Measurements from ENCODE around the gene HSD17B8.

Gene HSD17B8

GRCh38 chr6:33177552-33178446 is 26.7 kb upstream of the HSD17B8 start:
- no peak for TF ChIP-seq CTCF (IDR thresholded peaks at IDR 0.05)
- intact Hi-C loops (cut with DNase I; ENCODE audit: low total_unique reads), result no loop called here
- no peaks in the 10 kb centered on the region for H3K9me3 ChIP-seq
- no peak overlapping the region for H3K4me3 ChIP-seq
- H3K4me1 ChIP-seq, result no peaks in the 10 kb centered on the region
- no peaks in the 10 kb centered on the region for H3K36me3 ChIP-seq
- no peak overlapping the region for H3K27ac ChIP-seq
- H3K27me3 ChIP-seq, result no peaks in the 10 kb centered on the region
- DNase-seq, result no peak

GRCh38 chr6:33178755-33179475 is 25.5 kb upstream of the HSD17B8 start:
- TF ChIP-seq CTCF (IDR thresholded peaks at IDR 0.05), result no peak
- intact Hi-C loops (cut with DNase I; ENCODE audit: low total_unique reads), result no loop called here
- Histone ChIP-seq H3K36me3 (no peaks in the 10 kb centered on the region), H3K4me1 (no peaks in the 10 kb centered on the region), H3K27me3 (no peaks in the 10 kb centered on the region), H3K9me3 (no peaks in the 10 kb centered on the region), H3K27ac (no peak overlapping the region), H3K4me3 (no peak overlapping the region)
- no peak for DNase-seq

GRCh38 chr6:33181141-33181540 is 23.3 kb upstream of the HSD17B8 start:
- H3K36me3 ChIP-seq, result no peaks in the 10 kb centered on the region
- TF ChIP-seq CTCF (IDR thresholded peaks at IDR 0.05), result no peak
- DNase-seq, result no peak
- no peaks in the 10 kb centered on the region for H3K27me3 ChIP-seq
- intact Hi-C loops (cut with DNase I; ENCODE audit: low total_unique reads), result no loop called here
- no peak overlapping the region for H3K27ac ChIP-seq
- H3K9me3 ChIP-seq, result no peaks in the 10 kb centered on the region
- no peaks in the 10 kb centered on the region for H3K4me1 ChIP-seq
- H3K4me3 ChIP-seq, result no peak overlapping the region

GRCh38 chr6:33183071-33183683 is 21.3 kb upstream of the HSD17B8 start:
- H3K27ac ChIP-seq, result no peak overlapping the region
- no peaks in the 10 kb centered on the region for H3K27me3 ChIP-seq
- H3K4me3 ChIP-seq, result no peak overlapping the region

GRCh38 chr6:33185190-33185589 is 19.3 kb upstream of the HSD17B8 start:
- no peaks in the 10 kb centered on the region for H3K9me3 ChIP-seq
- no peak for TF ChIP-seq CTCF (IDR thresholded peaks at IDR 0.05)
- H3K27ac ChIP-seq, result no peak overlapping the region
- no peaks in the 10 kb centered on the region for H3K36me3 ChIP-seq
- peaks cover 0 to 13% of the 10 kb centered on the region in 2 donors for H3K27me3 ChIP-seq
- H3K4me1 ChIP-seq, result no peaks in the 10 kb centered on the region
- DNase-seq, result no peak
- intact Hi-C loops (cut with DNase I; ENCODE audit: low total_unique reads), result no loop called here
- no peak overlapping the region for H3K4me3 ChIP-seq

More at GRCh38 chr6:33183071-33183683, 21.3 kb upstream of the HSD17B8 start:
- no peak for DNase-seq
- TF ChIP-seq CTCF (IDR thresholded peaks at IDR 0.05), result no peak
- no peaks in the 10 kb centered on the region for H3K36me3 ChIP-seq
- intact Hi-C loops (cut with DNase I; ENCODE audit: low total_unique reads), result no loop called here
- H3K4me1 ChIP-seq, result no peaks in the 10 kb centered on the region
- H3K9me3 ChIP-seq, result no peaks in the 10 kb centered on the region

Data from tibial artery (tissue), 4 donors.